ENCODE data around the gene SNTB2. TPM values are rescaled to one million over a fixed set of nuclear protein-coding genes. Genes with fewer than 3 reads are reported as not detected.
"Not testable (repeated sequence)": the region's sequence is repeated elsewhere in the genome, so short reads cannot be mapped to it uniquely, and the experiment has no call there.

Gene SNTB2
- total and polyA plus RNA-seq, 7 experiments from 2014 or later = 3.0 to 16.4 (median 11.2) TPM

GRCh38 chr16:69244336-69244735 lies 57.4 kb downstream of the SNTB2 start:
- Histone ChIP-seq H3K27me3 (ENCODE audit: control insufficient read depth in 2 of 2, insufficient read depth in 2 of 2, low read length in 2 of 2) (no peaks in the 10 kb centered on the region), H3K27ac (ENCODE audit: low read depth, low read length) (no peak overlapping the region), H3K9me3 (ENCODE audit: control insufficient read depth in 2 of 3, low read length in 3 of 3) (no peaks in the 10 kb centered on the region), H3K4me3 (ENCODE audit: low read length) (no peak overlapping the region), H3K36me3 (ENCODE audit: control insufficient read depth in 2 of 3, insufficient read depth in 3 of 3, low read length in 3 of 3) (peaks cover 0 to 10% (median 0%) of the 10 kb centered on the region in 3 experiments), H3K4me1 (ENCODE audit: control insufficient read depth in 2 of 2, insufficient read depth in 2 of 2, low read length in 2 of 2) (no peaks in the 10 kb centered on the region)
- Mint-ChIP-seq H3K27me3 (no peaks in the 10 kb centered on the region), H3K4me1 (no peaks in the 10 kb centered on the region), H3K27ac (no peak overlapping the region), H3K36me3 (peaks cover 2 to 19% (median 5%) of the 10 kb centered on the region in 5 donors), H3K4me3 (no peak overlapping the region), H3K9me3 (no peaks in the 10 kb centered on the region)
- POLR2A ChIA-PET = no interaction called here
- intact Hi-C loops (cut with micrococcal nuclease) = no loop called here
- no peak for DNase-seq
- no peak for ATAC-seq
- CTCF ChIA-PET = no interaction called here

- Mint-ChIP-seq H3K4me3 (no peak overlapping the region), H3K4me1 (peaks cover 0 to 9% (median 4%) of the 10 kb centered on the region in 7 donors), H3K27ac (no peak overlapping the region), H3K36me3 (peaks cover 3 to 25% (median 9%) of the 10 kb centered on the region in 5 donors), H3K9me3 (no peaks in the 10 kb centered on the region), H3K27me3 (no peaks in the 10 kb centered on the region)
- intact Hi-C loops (cut with micrococcal nuclease) = loop anchor here in 1 of 2 donors (5.0 kb wide), 1 partner anchor 63 kb away; the partner anchor contains the start of gene SNTB2
- H3K27me3 ChIP-seq (ENCODE audit: control insufficient read depth in 2 of 2, insufficient read depth in 2 of 2, low read length in 2 of 2) = no peaks in the 10 kb centered on the region
- H3K4me3 ChIP-seq (ENCODE audit: low read length) = no peak overlapping the region
- POLR2A ChIA-PET = no interaction called here
- H3K4me1 ChIP-seq (ENCODE audit: control insufficient read depth in 2 of 2, insufficient read depth in 2 of 2, low read length in 2 of 2) = peaks cover 0 to 11% of the 10 kb centered on the region in 2 donors
- no peak overlapping the region for H3K27ac ChIP-seq (ENCODE audit: low read depth, low read length)
- no peaks in the 10 kb centered on the region for H3K9me3 ChIP-seq (ENCODE audit: control insufficient read depth in 2 of 3, low read length in 3 of 3)
- ATAC-seq = no peak
- peaks cover 0 to 10% (median 0%) of the 10 kb centered on the region in 3 experiments for H3K36me3 ChIP-seq (ENCODE audit: control insufficient read depth in 2 of 3, insufficient read depth in 3 of 3, low read length in 3 of 3)
- CTCF ChIA-PET = no interaction called here
- DNase-seq = no peak
Measured at GRCh38 chr16:69250081-69250480, 63.1 kb downstream of the SNTB2 start.

- Histone ChIP-seq H3K4me1 (ENCODE audit: control insufficient read depth in 2 of 2, insufficient read depth in 2 of 2, low read length in 2 of 2) (peaks cover 0 to 11% of the 10 kb centered on the region in 2 donors), H3K9me3 (ENCODE audit: control insufficient read depth in 2 of 3, low read length in 3 of 3) (no peaks in the 10 kb centered on the region), H3K36me3 (ENCODE audit: control insufficient read depth in 2 of 3, insufficient read depth in 3 of 3, low read length in 3 of 3) (no peaks in the 10 kb centered on the region), H3K4me3 (ENCODE audit: low read length) (no peak overlapping the region), H3K27me3 (ENCODE audit: control insufficient read depth in 2 of 2, insufficient read depth in 2 of 2, low read length in 2 of 2) (no peaks in the 10 kb centered on the region), H3K27ac (ENCODE audit: low read depth, low read length) (no peak overlapping the region)
- ChIA-PET POLR2A (no interaction called here), CTCF (interaction anchor here (1.4 kb wide), 1 partner anchor 23 kb away, joined by 3 read pairs; no protein-coding TSS in a partner anchor)
- intact Hi-C loops (cut with micrococcal nuclease) = loop anchor here in 1 of 2 donors (5.0 kb wide), 1 partner anchor 67 kb away; the partner anchor contains the start of gene SNTB2
- Mint-ChIP-seq H3K27me3 (no peaks in the 10 kb centered on the region), H3K4me1 (peaks cover 0 to 13% (median 4%) of the 10 kb centered on the region in 7 donors), H3K27ac (peak overlapping the region in 3 of 9 donors; percentile 21 to 46 (median 28)), H3K36me3 (peaks cover 0 to 16% (median 4%) of the 10 kb centered on the region in 5 donors), H3K4me3 (no peak overlapping the region), H3K9me3 (no peaks in the 10 kb centered on the region)
- DNase-seq = no peak
- ATAC-seq = peak; percentile 37
Measured at GRCh38 chr16:69253870-69254341, 66.9 kb downstream of the SNTB2 start.

GRCh38 chr16:69259428-69259764 lies 72.4 kb downstream of the SNTB2 start:
- H3K27ac ChIP-seq (ENCODE audit: low read depth, low read length); H3K27ac Mint-ChIP-seq; H3K4me1 ChIP-seq (ENCODE audit: control insufficient read depth in 2 of 2, insufficient read depth in 2 of 2, low read length in 2 of 2); H3K4me3 ChIP-seq (ENCODE audit: low read length); DNase-seq; H3K36me3 ChIP-seq (ENCODE audit: control insufficient read depth in 2 of 3, insufficient read depth in 3 of 3, low read length in 3 of 3); ATAC-seq; intact Hi-C loops (cut with micrococcal nuclease); H3K4me3 Mint-ChIP-seq; H3K4me1 Mint-ChIP-seq; H3K9me3 ChIP-seq (ENCODE audit: control insufficient read depth in 2 of 3, low read length in 3 of 3); H3K27me3 Mint-ChIP-seq; H3K9me3 Mint-ChIP-seq; H3K27me3 ChIP-seq (ENCODE audit: control insufficient read depth in 2 of 2, insufficient read depth in 2 of 2, low read length in 2 of 2): not testable (repeated sequence)
- CTCF ChIA-PET = interaction anchor here (0.6 kb wide), 1 partner anchor 37 kb away, joined by 3 read pairs; no protein-coding TSS in a partner anchor
- POLR2A ChIA-PET = interaction anchor here (0.7 kb wide), 1 partner anchor 306 kb away, joined by 3 read pairs; no protein-coding TSS in a partner anchor
- peaks cover 5 to 17% (median 10%) of the 10 kb centered on the region in 5 donors for H3K36me3 Mint-ChIP-seq

- ATAC-seq = no peak
- peak overlapping the region in 1 of 9 donors; percentile 59 for H3K27ac Mint-ChIP-seq
- H3K27ac ChIP-seq (ENCODE audit: low read depth, low read length) = no peak overlapping the region
- no peaks in the 10 kb centered on the region for H3K27me3 Mint-ChIP-seq
- no peak overlapping the region for H3K4me3 ChIP-seq (ENCODE audit: low read length)
- intact Hi-C loops (cut with micrococcal nuclease) = no loop called here
- ChIA-PET CTCF (interaction anchor here (0.6 kb wide), 1 partner anchor 37 kb away, joined by 3 read pairs; no protein-coding TSS in a partner anchor), POLR2A (interaction anchor here (0.7 kb wide), 1 partner anchor 305 kb away, joined by 3 read pairs; no protein-coding TSS in a partner anchor)
- H3K4me1 Mint-ChIP-seq = peaks cover 0 to 4% (median 0%) of the 10 kb centered on the region in 7 donors
- H3K36me3 Mint-ChIP-seq = peaks cover 8 to 21% (median 10%) of the 10 kb centered on the region in 5 donors
- no peaks in the 10 kb centered on the region for H3K36me3 ChIP-seq (ENCODE audit: control insufficient read depth in 2 of 3, insufficient read depth in 3 of 3, low read length in 3 of 3)
- no peaks in the 10 kb centered on the region for H3K27me3 ChIP-seq (ENCODE audit: control insufficient read depth in 2 of 2, insufficient read depth in 2 of 2, low read length in 2 of 2)
- no peak for DNase-seq
- no peaks in the 10 kb centered on the region for H3K9me3 Mint-ChIP-seq
- no peaks in the 10 kb centered on the region for H3K9me3 ChIP-seq (ENCODE audit: control insufficient read depth in 2 of 3, low read length in 3 of 3)
- no peak overlapping the region for H3K4me3 Mint-ChIP-seq
- H3K4me1 ChIP-seq (ENCODE audit: control insufficient read depth in 2 of 2, insufficient read depth in 2 of 2, low read length in 2 of 2) = no peaks in the 10 kb centered on the region
Measured at GRCh38 chr16:69260019-69260418, 73.1 kb downstream of the SNTB2 start.

- ATAC-seq (no peak), DNase-seq (no peak)
- H3K27ac Mint-ChIP-seq = no peak overlapping the region
- Histone ChIP-seq H3K4me3 (ENCODE audit: low read length) (no peak overlapping the region), H3K27me3 (ENCODE audit: control insufficient read depth in 2 of 2, insufficient read depth in 2 of 2, low read length in 2 of 2) (no peaks in the 10 kb centered on the region), H3K27ac (ENCODE audit: low read depth, low read length) (no peak overlapping the region), H3K4me1 (ENCODE audit: control insufficient read depth in 2 of 2, insufficient read depth in 2 of 2, low read length in 2 of 2) (no peaks in the 10 kb centered on the region), H3K36me3 (ENCODE audit: control insufficient read depth in 2 of 3, insufficient read depth in 3 of 3, low read length in 3 of 3) (no peaks in the 10 kb centered on the region), H3K9me3 (ENCODE audit: control insufficient read depth in 2 of 3, low read length in 3 of 3) (no peaks in the 10 kb centered on the region)
- POLR2A ChIA-PET = no interaction called here
- H3K4me1 Mint-ChIP-seq = peaks cover 0 to 4% (median 0%) of the 10 kb centered on the region in 7 donors
- no peaks in the 10 kb centered on the region for H3K9me3 Mint-ChIP-seq
- H3K36me3 Mint-ChIP-seq = peaks cover 8 to 21% (median 10%) of the 10 kb centered on the region in 5 donors
- no peaks in the 10 kb centered on the region for H3K27me3 Mint-ChIP-seq
- H3K4me3 Mint-ChIP-seq = no peak overlapping the region
- intact Hi-C loops (cut with micrococcal nuclease) = no loop called here
- CTCF ChIA-PET = no interaction called here
Measured at GRCh38 chr16:69260506-69260905, 73.5 kb downstream of the SNTB2 start.

Measured in naive thymus-derived CD4-positive, alpha-beta T cell (primary cell).